GM23338 (cell line): ENCODE measurements around the gene TBX6. TPM values are rescaled to one million over a fixed set of nuclear protein-coding genes. Genes with fewer than 3 reads are reported as not detected.
A peak's percentile ranks its signal among the peaks of the same experiment; 100 is the strongest.

ENCODE experiments used
- ATAC-seq: fragments of 200-7000 bp; cut with Tn5 transposase; 3 replicates; pipeline ENCODE4 v1.9.1; 2020
- DNase-seq: peaks from one replicate; pipeline ENCODE4 v3.0.0-alpha.2; 2015; ENCODE audit warnings: low spot score
- H2AFZ ChIP-seq: fragments of 200-600 bp; sonication (generic); 2 replicates; pipeline ENCODE4 v1.8.0; 2016; ENCODE audit warnings: antibody characterized with exemption, mild to moderate bottlenecking, moderate library complexity
- H3F3A ChIP-seq: fragments of 200-600 bp; sonication (generic); replicated peaks from 2 replicates; pipeline ENCODE4 v1.8.0; 2017; ENCODE audit warnings: antibody characterized with exemption, mixed run types, low read depth
- H3K27ac ChIP-seq: fragments of 200-600 bp; sonication (generic); 2 replicates; pipeline ENCODE4 v1.6.1; 2016; ENCODE audit warnings: low read depth
- H3K27me3 ChIP-seq: fragments of 200-600 bp; sonication (generic); 2 replicates; pipeline ENCODE4 v1.8.0; 2016; ENCODE audit warnings: mild to moderate bottlenecking, mixed run types, moderate library complexity; ENCODE audit not compliant: insufficient read depth
- H3K36me3 ChIP-seq: fragments of 200-600 bp; sonication (generic); 2 replicates; pipeline ENCODE4 v1.8.0; 2016; ENCODE audit warnings: mild to moderate bottlenecking; ENCODE audit not compliant: insufficient read depth
- H3K4me1 ChIP-seq: fragments of 200-600 bp; sonication (generic); 2 replicates; pipeline ENCODE4 v1.8.0; 2016; ENCODE audit warnings: mild to moderate bottlenecking, moderate library complexity; ENCODE audit not compliant: insufficient read depth
- H3K4me2 ChIP-seq: fragments of 200-600 bp; sonication (generic); 2 replicates; pipeline ENCODE4 v1.7.1; 2017; ENCODE audit warnings: mixed run types
- H3K4me3 ChIP-seq: fragments of 200-600 bp; sonication (generic); 2 replicates; pipeline ENCODE4 v1.6.1; 2016; ENCODE audit warnings: mixed run types
- H3K79me2 ChIP-seq: fragments of 200-600 bp; sonication (generic); replicated peaks from 2 replicates; pipeline ENCODE4 v1.8.0; 2017; ENCODE audit warnings: mild to moderate bottlenecking; ENCODE audit not compliant: insufficient read depth
- H3K9me2 ChIP-seq: fragments of 200-600 bp; sonication (generic); 2 replicates; pipeline ENCODE4 v1.8.0; 2017; ENCODE audit not compliant: insufficient read depth
- H4K20me1 ChIP-seq: fragments of 200-600 bp; sonication (generic); replicated peaks from 2 replicates; pipeline ENCODE4 v1.8.0; 2017; ENCODE audit warnings: mild to moderate bottlenecking; ENCODE audit not compliant: insufficient read depth
- H3K27ac Mint-ChIP-seq: 2 replicates; pipeline ENCODE4 v1.8.0; 2020; ENCODE audit warnings: inconsistent platforms, mild to moderate bottlenecking, moderate library complexity, mixed read lengths
- H3K27me3 Mint-ChIP-seq: 3 replicates; pipeline ENCODE4 v1.8.0; 2022; ENCODE audit warnings: low read depth, mild to moderate bottlenecking, moderate library complexity, mixed read lengths, inconsistent platforms; ENCODE audit not compliant: insufficient read depth, poor library complexity
- H3K36me3 Mint-ChIP-seq: 3 replicates; pipeline ENCODE4 v1.8.0; 2021; ENCODE audit warnings: low read depth, mild to moderate bottlenecking, inconsistent platforms, moderate library complexity, mixed read lengths
- H3K4me1 Mint-ChIP-seq: 3 replicates; pipeline ENCODE4 v1.8.0; 2020; ENCODE audit warnings: mild to moderate bottlenecking, inconsistent platforms, mixed read lengths
- H3K4me3 Mint-ChIP-seq: 3 replicates; pipeline ENCODE4 v1.8.0; 2021; ENCODE audit warnings: moderate library complexity, mild to moderate bottlenecking, inconsistent platforms, mixed read lengths
- H3K9me3 Mint-ChIP-seq: 3 replicates; pipeline ENCODE4 v1.8.0; 2020; ENCODE audit warnings: moderate library complexity, mild to moderate bottlenecking, inconsistent platforms, mixed read lengths
- EZH2 ChIP-seq: fragments of 200-600 bp; sonication (generic); IDR thresholded peaks from one replicate; pipeline ENCODE4 v1.8.0; 2017; ENCODE audit warnings: antibody characterized with exemption, mild to moderate bottlenecking, low read depth; ENCODE audit not compliant: unreplicated experiment
- STAT1 ChIP-seq: IDR thresholded peaks from one replicate; pipeline ENCODE4 v1.6.1; 2016; ENCODE audit warnings: antibody characterized with exemption; ENCODE audit not compliant: unreplicated experiment
- polyA plus RNA-seq: library from polyadenylated mRNA; unstranded; fragments of >200 nt; fragmentation: Nextera tagmentation; extraction: Ambion mirVana; gene quantifications from 2 replicates; pipeline ENCODE4 v1.2.1, GENCODE V29; 2016
- total RNA-seq: library from RNA; depleted of rRNA; stranded (reverse); fragments of >200 nt; shearing (Covaris generic); gene quantifications from 2 replicates; pipeline ENCODE4 v1.2.3, GENCODE V29; 2014
- TF ChIP-seq, protein P1 (sequence below), 2 experiments: fragments of 200-600 bp in 1 of 2; sonication (generic) in 1 of 2; conservative IDR thresholded peaks; 2 replicates each; pipeline versions ENCODE4 v1.5.1 to v1.6.1; 2016 to 2017; ENCODE audit warnings: antibody characterized with exemption in 2 of 2, low read depth in 2 of 2, mild to moderate bottlenecking in 2 of 2, moderate library complexity in 1 of 2

Gene TBX6
- total and polyA plus RNA-seq, 2 experiments from 2014 or later, result 1.1 to 2.4 TPM

DNA sequence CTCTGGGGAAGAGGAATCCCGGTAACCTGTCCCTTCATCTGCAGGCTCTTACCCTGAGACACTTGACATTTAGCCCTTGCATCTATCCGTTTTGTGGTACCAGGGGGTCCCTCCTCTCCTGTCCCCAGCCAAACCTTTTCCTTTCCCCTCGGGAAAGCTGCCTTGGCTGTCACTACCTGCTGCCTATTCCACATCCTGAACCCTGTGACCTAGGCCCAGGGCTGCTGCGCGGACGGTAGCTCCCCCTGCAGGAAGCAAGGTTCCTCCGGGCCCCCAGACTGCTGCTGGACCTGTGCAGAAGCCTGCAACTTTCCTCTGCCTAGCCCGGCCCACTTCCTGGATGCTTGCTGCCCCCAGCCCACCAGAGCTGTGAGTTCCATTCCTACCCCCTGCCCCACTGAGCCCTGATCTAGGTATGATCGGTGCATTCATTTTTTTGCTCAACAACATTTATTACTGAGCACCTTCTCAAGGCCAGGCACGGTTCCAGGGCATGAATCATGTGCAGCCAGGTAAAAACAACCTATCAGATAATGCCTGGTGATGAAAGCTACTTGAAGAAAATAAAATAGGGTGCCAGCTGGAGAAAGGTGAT lies 36.7 kb downstream of the TBX6 start:
- H3K27me3 Mint-ChIP-seq, result peaks cover 21% of the 10 kb centered on the region
- ATAC-seq (peak; percentile 94), DNase-seq (peak; percentile 88)
- no peaks in the 10 kb centered on the region for H4K20me1 ChIP-seq
- no peak overlapping the region for H3K27ac Mint-ChIP-seq
- peak overlapping the region; percentile 26; the same call in 1 of the 2 replicates for H3K4me2 ChIP-seq
- H3K79me2 ChIP-seq, result no peaks in the 10 kb centered on the region
- H2AFZ ChIP-seq, result no peak overlapping the region; the same call in 1 of the 2 replicates
- no peaks in the 10 kb centered on the region for H3K9me2 ChIP-seq
- peaks cover 8% of the 10 kb centered on the region for H3F3A ChIP-seq
- no peaks in the 10 kb centered on the region for H3K36me3 ChIP-seq
- H3K4me1 Mint-ChIP-seq, result peaks cover 14% of the 10 kb centered on the region
- no peaks in the 10 kb centered on the region for H3K36me3 Mint-ChIP-seq
- peak overlapping the region; percentile 61; the same call in 2 of the 3 replicates for H3K4me3 Mint-ChIP-seq
- 0 out of 2 replicates have a peak, but pooled peaks cover 6% of the 10 kb centered on the region for H3K27me3 ChIP-seq
- no peaks in the 10 kb centered on the region for H3K9me3 Mint-ChIP-seq
- no peak overlapping the region for H3K4me3 ChIP-seq
- no peak overlapping the region for H3K27ac ChIP-seq
- H3K4me1 ChIP-seq, result peaks cover 6% of the 10 kb centered on the region; the same call in 1 of the 2 replicates
- TF ChIP-seq STAT1, result no peak
- TF ChIP-seq, protein P1, sequence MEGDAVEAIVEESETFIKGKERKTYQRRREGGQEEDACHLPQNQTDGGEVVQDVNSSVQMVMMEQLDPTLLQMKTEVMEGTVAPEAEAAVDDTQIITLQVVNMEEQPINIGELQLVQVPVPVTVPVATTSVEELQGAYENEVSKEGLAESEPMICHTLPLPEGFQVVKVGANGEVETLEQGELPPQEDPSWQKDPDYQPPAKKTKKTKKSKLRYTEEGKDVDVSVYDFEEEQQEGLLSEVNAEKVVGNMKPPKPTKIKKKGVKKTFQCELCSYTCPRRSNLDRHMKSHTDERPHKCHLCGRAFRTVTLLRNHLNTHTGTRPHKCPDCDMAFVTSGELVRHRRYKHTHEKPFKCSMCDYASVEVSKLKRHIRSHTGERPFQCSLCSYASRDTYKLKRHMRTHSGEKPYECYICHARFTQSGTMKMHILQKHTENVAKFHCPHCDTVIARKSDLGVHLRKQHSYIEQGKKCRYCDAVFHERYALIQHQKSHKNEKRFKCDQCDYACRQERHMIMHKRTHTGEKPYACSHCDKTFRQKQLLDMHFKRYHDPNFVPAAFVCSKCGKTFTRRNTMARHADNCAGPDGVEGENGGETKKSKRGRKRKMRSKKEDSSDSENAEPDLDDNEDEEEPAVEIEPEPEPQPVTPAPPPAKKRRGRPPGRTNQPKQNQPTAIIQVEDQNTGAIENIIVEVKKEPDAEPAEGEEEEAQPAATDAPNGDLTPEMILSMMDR (conservative IDR thresholded peaks at IDR 0.05; ENCODE audit: low read depth in 2 of 2), result peak; percentile 68 to 88

DNA sequence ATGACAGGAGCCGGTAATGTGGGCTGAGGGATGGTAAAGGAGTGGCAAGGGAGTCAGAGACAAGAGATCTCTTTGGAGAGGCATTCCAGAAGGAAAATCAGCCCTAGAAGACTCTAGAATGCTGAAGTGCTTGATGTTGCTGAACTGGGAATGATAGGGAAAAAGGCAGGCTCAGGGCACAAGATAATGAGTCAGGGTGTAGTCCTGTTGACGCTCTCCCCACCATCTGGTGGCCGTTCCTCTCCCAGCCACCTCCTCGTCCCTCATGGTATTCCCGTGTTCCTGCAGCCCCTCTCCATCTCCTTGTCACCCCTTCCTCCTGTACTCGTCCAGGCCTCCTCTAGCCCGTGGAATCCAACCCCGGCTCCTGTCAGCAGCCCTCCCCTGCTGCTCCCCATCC lies 37.3 kb downstream of the TBX6 start:
- no peak overlapping the region for H2AFZ ChIP-seq
- no peaks in the 10 kb centered on the region for H3K36me3 ChIP-seq
- Mint-ChIP-seq H3K9me3 (no peaks in the 10 kb centered on the region), H3K27ac (no peak overlapping the region), H3K4me1 (peaks cover 14% of the 10 kb centered on the region), H3K4me3 (peak overlapping the region; percentile 61), H3K36me3 (no peaks in the 10 kb centered on the region), H3K27me3 (peaks cover 19% of the 10 kb centered on the region)
- no peaks in the 10 kb centered on the region for H4K20me1 ChIP-seq
- H3K4me2 ChIP-seq, result no peak overlapping the region
- H3K79me2 ChIP-seq, result no peaks in the 10 kb centered on the region
- H3K4me1 ChIP-seq, result peaks cover 6% of the 10 kb centered on the region; the same call in 1 of the 2 replicates
- ATAC-seq (no peak), DNase-seq (no peak)
- no peak overlapping the region for H3K4me3 ChIP-seq
- TF ChIP-seq EZH2, result no peak
- TF ChIP-seq, protein P1 (conservative IDR thresholded peaks at IDR 0.05; ENCODE audit: low read depth in 2 of 2), result no peak
- H3K9me2 ChIP-seq, result no peaks in the 10 kb centered on the region
- 0 out of 2 replicates have a peak, but pooled peaks cover 6% of the 10 kb centered on the region for H3K27me3 ChIP-seq
- H3K27ac ChIP-seq, result no peak overlapping the region
- peaks cover 8% of the 10 kb centered on the region for H3F3A ChIP-seq
